Measurements from ENCODE around the gene BEST3. TPM values are rescaled to one million over a fixed set of nuclear protein-coding genes. Genes with fewer than 3 reads are reported as not detected.

BEST3 gene
- total RNA-seq = not detected

DNA sequence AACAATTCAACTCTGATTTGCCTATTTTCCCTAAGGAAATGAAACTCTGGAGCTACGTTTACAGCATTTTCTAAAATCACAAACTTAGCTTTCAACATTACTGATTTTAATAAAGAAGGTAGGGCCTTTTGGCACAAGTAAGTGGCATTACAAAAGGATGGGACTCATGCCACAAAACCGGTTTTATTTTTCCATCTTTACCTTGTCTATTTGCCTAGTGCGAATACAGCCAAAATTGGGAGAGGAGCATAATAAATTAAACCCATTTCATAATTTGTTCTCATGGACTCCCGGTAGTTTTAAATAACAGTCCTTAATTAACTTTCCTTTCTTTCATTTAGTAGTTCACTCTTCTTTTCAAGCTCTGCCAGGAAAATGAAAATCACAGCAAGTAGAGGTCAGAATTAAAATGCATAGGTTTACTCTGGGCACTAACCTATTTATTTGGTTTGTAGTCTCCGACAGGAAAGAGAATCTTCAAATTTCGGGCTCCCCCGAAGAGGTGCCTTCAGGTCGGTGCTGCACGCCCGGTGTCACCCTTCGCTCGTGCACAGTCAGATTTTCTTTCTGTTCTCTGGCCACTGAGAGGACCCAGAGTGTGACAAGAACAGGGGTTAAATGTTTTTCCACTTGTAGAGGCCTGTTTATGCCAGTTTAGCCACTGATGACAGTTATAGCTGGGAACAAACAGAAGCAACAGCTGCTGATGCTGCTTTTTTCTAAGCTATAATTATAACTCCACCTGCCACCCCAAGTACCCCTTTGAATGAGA lies at the start of gene BEST3:
BEST3 (minus strand) TSS at position 535 of the 772 bp plus-strand sequence. CDS start 1,505 bp downstream, outside the sequence.
- no peak within 1 kb of the TSS for H3K27ac Mint-ChIP-seq
- DNase-seq = no peak
- ChIA-PET CTCF (no interaction called here), POLR2A (no interaction called here)
- H3K36me3 Mint-ChIP-seq (ENCODE audit: low read depth) = no peaks in the 10 kb centered on the region
- H3K9me3 Mint-ChIP-seq = no peaks in the 10 kb centered on the region
- H3K27me3 Mint-ChIP-seq = peaks cover 17% of the 10 kb centered on the region
- H3K4me1 Mint-ChIP-seq = no peaks in the 10 kb centered on the region
- no peak within 1 kb of the TSS for H3K4me3 Mint-ChIP-seq

- H3K4me1 Mint-ChIP-seq = peaks cover 14% of the 10 kb centered on the region
- no peak overlapping the region for H3K27ac Mint-ChIP-seq
- no peak for DNase-seq
- H3K9me3 Mint-ChIP-seq = no peaks in the 10 kb centered on the region
- ChIA-PET CTCF (interaction anchor here (0.6 to 0.7 kb wide), 2 partner anchors 336 to 387 kb away, joined by 4 read pairs; no protein-coding TSS in a partner anchor), POLR2A (no interaction called here)
- H3K27me3 Mint-ChIP-seq = no peaks in the 10 kb centered on the region
- H3K36me3 Mint-ChIP-seq (ENCODE audit: low read depth) = no peaks in the 10 kb centered on the region
- no peak overlapping the region for H3K4me3 Mint-ChIP-seq
These were observed 45.0 kb upstream of the BEST3 start for GRCh38 chr12:69744109-69744508.

DNA sequence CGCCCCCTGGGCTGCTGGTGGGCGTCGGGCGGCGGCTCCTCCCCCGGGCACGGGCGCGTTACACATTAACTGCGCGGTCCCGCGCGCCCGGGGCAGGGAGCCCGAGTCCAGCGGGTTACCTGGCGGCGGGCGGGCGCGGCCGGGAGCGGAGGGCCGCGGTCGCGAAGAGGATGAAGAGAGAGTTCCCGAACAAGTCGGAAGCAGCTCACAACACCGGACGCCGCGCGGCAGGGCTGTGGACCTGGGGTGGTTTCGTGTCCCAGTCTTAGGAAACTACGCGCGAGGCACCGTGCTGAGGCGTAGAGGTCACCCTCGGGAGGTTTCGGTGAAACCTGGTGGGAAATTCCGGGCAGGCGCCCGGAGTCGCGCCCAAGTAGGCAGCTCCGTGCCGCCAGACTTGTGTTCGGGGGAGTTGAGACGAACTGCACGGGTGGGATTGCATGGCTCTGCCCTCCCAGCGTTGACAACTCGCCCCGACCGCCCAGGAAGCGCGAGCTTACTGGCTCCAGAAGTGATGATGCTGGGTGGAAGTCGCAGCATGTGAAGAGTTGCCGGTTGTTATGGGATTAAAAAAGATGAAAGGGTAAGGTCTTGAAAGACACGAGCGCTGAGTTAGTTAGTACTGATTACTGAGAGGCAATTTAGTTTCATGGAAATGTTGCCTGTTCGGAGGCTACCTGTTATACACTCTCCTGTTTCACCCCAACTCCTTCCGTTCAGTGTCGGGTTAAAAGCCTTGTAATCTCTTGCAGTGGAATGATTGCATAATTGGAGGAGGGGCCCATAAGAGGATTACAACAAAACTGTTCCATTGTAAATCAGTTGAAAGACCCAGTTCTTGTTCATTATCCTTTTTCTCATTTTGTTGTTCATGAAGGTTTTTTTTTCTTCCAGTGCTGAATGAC lies 40.4 kb upstream of the BEST3 start:
- peak; percentile 57 for DNase-seq
- Mint-ChIP-seq H3K9me3 (no peaks in the 10 kb centered on the region), H3K4me3 (peak overlapping the region; percentile 80), H3K36me3 (ENCODE audit: low read depth) (no peaks in the 10 kb centered on the region), H3K27ac (peak overlapping the region; percentile 51), H3K27me3 (peaks cover 19% of the 10 kb centered on the region), H3K4me1 (peaks cover 18% of the 10 kb centered on the region)
- ChIA-PET CTCF (interaction anchor here (0.9 to 1.3 kb wide), 2 partner anchors 8 to 578 kb away, joined by 3 read pairs; no protein-coding TSS in a partner anchor), POLR2A (interaction anchor here (0.6 to 1.4 kb wide), 6 partner anchors 181 to 504 kb away, joined by 3 to 6 read pairs (median 3); no protein-coding TSS in a partner anchor)

- Mint-ChIP-seq H3K27me3 (peaks cover 27% of the 10 kb centered on the region), H3K4me1 (peaks cover 18% of the 10 kb centered on the region), H3K4me3 (peak within 1 kb of the TSS; percentile 80), H3K27ac (peak within 1 kb of the TSS; percentile 60), H3K9me3 (no peaks in the 10 kb centered on the region), H3K36me3 (ENCODE audit: low read depth) (no peaks in the 10 kb centered on the region)
- CTCF ChIA-PET = interaction anchor here (0.6 to 1.4 kb wide), 4 partner anchors 9 to 577 kb away, joined by 3 to 8 read pairs (median 3); no protein-coding TSS in a partner anchor
- POLR2A ChIA-PET = interaction anchor here (0.6 to 1.4 kb wide), 5 partner anchors 182 to 505 kb away, joined by 3 to 5 read pairs (median 3); no protein-coding TSS in a partner anchor
- DNase-seq = peak; percentile 93
These were observed 39.5 kb upstream of the BEST3 start, which contains the start of gene RAB3IP for GRCh38 chr12:69738351-69739286. TSS of gene RAB3IP (plus strand) at chr12:69738860. CDS start at chr12:69755409, 16,549 bp downstream.

DNA sequence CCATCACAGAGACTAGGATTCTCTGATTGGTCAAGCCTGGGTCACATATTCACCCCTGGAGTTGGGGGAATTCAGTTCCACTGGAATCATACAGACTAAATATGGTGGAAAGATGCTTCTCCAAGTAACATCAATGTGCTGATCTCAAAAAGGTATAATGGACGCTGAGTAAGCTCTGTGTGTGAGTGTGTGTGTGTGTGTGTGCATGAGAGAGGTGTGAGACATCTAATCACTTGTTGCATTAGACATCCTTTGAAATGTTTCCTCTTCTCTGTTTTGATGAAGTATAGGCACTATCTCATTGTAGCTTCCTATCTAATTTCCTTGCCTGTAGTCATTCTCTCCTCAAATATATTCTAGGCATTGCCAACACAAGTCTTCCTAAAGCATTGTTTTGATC lies 34.5 kb upstream of the BEST3 start:
- POLR2A ChIA-PET = no interaction called here
- Mint-ChIP-seq H3K27me3 (peaks cover 31% of the 10 kb centered on the region), H3K27ac (no peak overlapping the region), H3K4me3 (no peak overlapping the region), H3K36me3 (ENCODE audit: low read depth) (no peaks in the 10 kb centered on the region), H3K4me1 (peaks cover 4% of the 10 kb centered on the region), H3K9me3 (no peaks in the 10 kb centered on the region)
- CTCF ChIA-PET = no interaction called here
- DNase-seq = no peak

GRCh38 chr12:69732088-69732487 lies 33.0 kb upstream of the BEST3 start:
- no peak overlapping the region for H3K27ac Mint-ChIP-seq
- no peak for DNase-seq
- H3K27me3 Mint-ChIP-seq = peaks cover 27% of the 10 kb centered on the region
- H3K36me3 Mint-ChIP-seq (ENCODE audit: low read depth) = no peaks in the 10 kb centered on the region
- H3K9me3 Mint-ChIP-seq = no peaks in the 10 kb centered on the region
- CTCF ChIA-PET = no interaction called here
- POLR2A ChIA-PET = no interaction called here
- H3K4me1 Mint-ChIP-seq = no peaks in the 10 kb centered on the region
- H3K4me3 Mint-ChIP-seq = no peak overlapping the region

DNA sequence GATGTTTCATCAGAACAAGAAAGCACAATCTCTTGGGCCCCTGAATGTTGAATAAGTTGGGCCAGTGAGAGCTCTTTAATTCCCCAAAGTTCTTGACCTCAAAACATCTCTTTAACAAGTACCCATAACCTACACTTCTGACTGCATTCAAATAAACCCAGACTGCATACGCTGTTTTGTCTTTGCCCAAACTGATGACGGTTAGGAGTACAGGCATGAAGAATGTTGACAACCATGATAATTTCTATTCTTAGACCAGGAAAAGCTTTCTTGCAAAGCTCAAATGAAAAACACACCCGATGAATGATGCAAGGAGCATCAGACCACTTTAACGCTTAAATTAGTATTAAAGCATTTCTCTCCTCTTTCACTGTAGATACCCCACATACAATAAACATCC lies 27.8 kb upstream of the BEST3 start:
- Mint-ChIP-seq H3K36me3 (ENCODE audit: low read depth) (no peaks in the 10 kb centered on the region), H3K27ac (no peak overlapping the region), H3K4me1 (no peaks in the 10 kb centered on the region), H3K9me3 (no peaks in the 10 kb centered on the region), H3K4me3 (no peak overlapping the region), H3K27me3 (peaks cover 17% of the 10 kb centered on the region)
- DNase-seq = no peak
- ChIA-PET POLR2A (no interaction called here), CTCF (interaction anchor here (2.6 kb wide), 1 partner anchor 11 kb away, joined by 8 read pairs; no protein-coding TSS in a partner anchor)

DNA sequence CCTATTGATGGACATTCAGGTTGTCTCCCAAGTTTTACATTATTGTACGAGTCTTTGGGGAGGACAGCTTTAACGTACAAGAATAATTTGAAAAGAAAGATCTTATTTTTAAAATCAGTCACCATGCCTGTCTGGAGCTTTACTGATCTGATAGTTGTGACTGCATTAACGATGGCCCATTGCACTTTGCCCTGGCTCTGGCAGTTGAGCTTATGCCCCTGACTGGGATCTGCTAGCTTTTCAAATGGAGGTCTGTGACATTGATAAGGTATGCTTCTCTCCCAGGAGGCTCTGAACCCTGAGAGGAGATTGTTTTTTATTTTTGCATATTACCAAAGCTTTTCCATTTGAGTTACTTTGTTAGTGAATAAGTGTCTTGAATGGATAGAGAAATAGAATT lies 21.6 kb upstream of the BEST3 start:
- no peaks in the 10 kb centered on the region for H3K36me3 Mint-ChIP-seq (ENCODE audit: low read depth)
- no peak overlapping the region for H3K27ac Mint-ChIP-seq
- peaks cover 10% of the 10 kb centered on the region for H3K27me3 Mint-ChIP-seq
- no peak for DNase-seq
- POLR2A ChIA-PET = no interaction called here
- no peaks in the 10 kb centered on the region for H3K4me1 Mint-ChIP-seq
- CTCF ChIA-PET = no interaction called here
- H3K4me3 Mint-ChIP-seq = no peak overlapping the region
- H3K9me3 Mint-ChIP-seq = no peaks in the 10 kb centered on the region

DNA sequence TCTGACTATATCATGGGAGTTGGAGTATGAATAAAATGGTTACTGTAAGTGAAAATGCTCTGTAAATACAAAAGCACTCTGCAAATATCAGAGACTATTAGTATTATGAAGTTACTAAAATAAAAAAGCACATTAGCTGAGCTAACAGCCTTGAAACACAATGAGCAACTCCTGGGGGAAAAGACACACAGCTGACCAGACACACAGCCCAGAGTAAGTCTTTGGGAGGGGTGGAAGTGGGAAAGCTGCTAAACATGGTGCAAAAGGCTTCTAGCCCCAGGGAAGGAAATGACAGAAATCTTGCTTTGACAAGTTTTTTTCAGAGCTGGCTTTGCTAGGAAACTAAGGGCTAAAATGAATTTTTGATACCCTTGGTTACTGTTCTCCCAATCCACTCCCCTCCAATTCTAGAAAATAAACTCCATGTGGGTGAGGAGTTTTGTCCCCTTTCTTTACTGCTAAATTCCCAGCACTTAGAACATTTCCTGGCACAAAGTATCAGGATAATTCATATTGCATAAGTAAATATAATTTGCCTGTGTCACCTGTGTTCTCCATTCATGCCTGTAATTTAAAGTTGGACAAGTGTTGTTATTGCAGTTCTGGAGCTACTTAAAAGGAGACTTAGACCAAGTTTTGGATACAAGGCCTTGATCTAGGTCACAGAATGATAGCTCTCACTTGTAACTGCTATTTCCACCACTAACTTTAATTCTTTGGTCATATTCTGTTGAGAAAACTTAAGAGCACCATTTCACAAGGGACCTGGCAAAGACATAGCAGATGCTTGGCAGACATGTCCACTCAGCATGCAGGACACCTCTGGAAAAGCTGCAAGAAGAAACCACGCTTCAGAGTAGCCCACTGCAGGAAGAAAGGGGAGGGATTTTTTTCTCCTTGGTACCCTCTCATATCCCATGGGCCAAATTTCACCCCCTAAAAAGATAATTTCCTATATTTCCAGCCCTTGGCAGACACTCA lies 20.5 kb upstream of the BEST3 start:
- DNase-seq = no peak
- no peak overlapping the region for H3K4me3 Mint-ChIP-seq
- H3K9me3 Mint-ChIP-seq = no peaks in the 10 kb centered on the region
- peaks cover 10% of the 10 kb centered on the region for H3K27me3 Mint-ChIP-seq
- ChIA-PET CTCF (no interaction called here), POLR2A (no interaction called here)
- H3K27ac Mint-ChIP-seq = no peak overlapping the region
- H3K36me3 Mint-ChIP-seq (ENCODE audit: low read depth) = no peaks in the 10 kb centered on the region
- no peaks in the 10 kb centered on the region for H3K4me1 Mint-ChIP-seq

DNA sequence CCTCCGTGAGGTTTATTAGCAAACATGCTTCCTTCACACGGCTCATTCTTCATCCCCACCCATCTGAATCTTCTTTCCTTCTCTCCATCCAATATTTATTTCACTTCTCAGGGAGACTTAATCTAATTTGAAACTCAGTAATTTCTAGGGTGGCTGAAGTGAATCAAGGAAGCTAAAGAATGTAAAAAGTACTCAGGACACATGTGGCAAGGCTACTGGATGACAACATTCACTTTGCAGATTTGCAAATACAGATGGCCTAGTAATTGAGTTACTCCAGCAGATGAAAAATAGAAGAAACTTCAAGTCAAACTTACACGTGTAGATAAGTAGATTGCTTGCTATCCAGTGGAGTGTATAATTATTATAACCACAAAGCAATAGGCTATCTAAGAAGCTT lies 15.4 kb upstream of the BEST3 start:
- Mint-ChIP-seq H3K9me3 (no peaks in the 10 kb centered on the region), H3K27ac (no peak overlapping the region), H3K27me3 (peaks cover 6% of the 10 kb centered on the region), H3K4me1 (no peaks in the 10 kb centered on the region), H3K4me3 (no peak overlapping the region), H3K36me3 (ENCODE audit: low read depth) (no peaks in the 10 kb centered on the region)
- CTCF ChIA-PET = no interaction called here
- DNase-seq = no peak
- POLR2A ChIA-PET = no interaction called here

DNA sequence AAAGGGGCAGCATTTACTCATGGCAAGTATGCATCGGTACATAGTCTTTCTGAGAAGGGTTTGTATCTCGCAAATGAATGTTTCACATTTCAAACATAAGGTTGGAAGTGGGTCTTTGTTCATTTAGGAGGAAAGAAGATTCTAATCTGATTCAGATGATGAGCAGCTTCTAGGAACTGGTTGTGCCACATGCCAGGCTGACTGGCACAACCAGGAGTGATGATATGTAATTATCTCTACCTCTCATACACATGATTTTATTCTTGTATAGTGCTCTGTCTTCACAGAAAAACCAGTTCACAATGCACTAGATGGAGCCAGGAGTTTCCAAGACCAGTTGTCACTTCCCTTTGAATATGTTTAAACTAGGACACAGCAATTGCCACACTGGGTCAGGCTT lies 13.7 kb upstream of the BEST3 start:
- ChIA-PET POLR2A (no interaction called here), CTCF (no interaction called here)
- no peak overlapping the region for H3K4me3 Mint-ChIP-seq
- no peak for DNase-seq
- H3K9me3 Mint-ChIP-seq = no peaks in the 10 kb centered on the region
- H3K27ac Mint-ChIP-seq = no peak overlapping the region
- no peaks in the 10 kb centered on the region for H3K36me3 Mint-ChIP-seq (ENCODE audit: low read depth)
- no peaks in the 10 kb centered on the region for H3K4me1 Mint-ChIP-seq
- peaks cover 6% of the 10 kb centered on the region for H3K27me3 Mint-ChIP-seq

- no peaks in the 10 kb centered on the region for H3K36me3 Mint-ChIP-seq (ENCODE audit: low read depth)
- POLR2A ChIA-PET = no interaction called here
- no peak overlapping the region for H3K27ac Mint-ChIP-seq
- no peak for DNase-seq
- peaks cover 16% of the 10 kb centered on the region for H3K27me3 Mint-ChIP-seq
- CTCF ChIA-PET = no interaction called here
- H3K4me1 Mint-ChIP-seq = no peaks in the 10 kb centered on the region
- no peaks in the 10 kb centered on the region for H3K9me3 Mint-ChIP-seq
- no peak overlapping the region for H3K4me3 Mint-ChIP-seq
These were observed 9.5 kb upstream of the BEST3 start for GRCh38 chr12:69708649-69709048.
